GM21367 (cell line): ENCODE data around the gene MOG.
A peak's percentile ranks its signal among the peaks of the same experiment; 100 is the strongest.

Experiments
- ATAC-seq: cut with Tn5 transposase; IDR thresholded peaks from one replicate; pipeline ENCODE4 v1.9.1; 2021; ENCODE audit not compliant: unreplicated experiment

Gene MOG

GRCh38 chr6:29656798-29657197 is at the start of gene MOG:
MOG (plus strand) TSS chr6:29657092; CDS start chr6:29657210, 118 bp downstream.
- no peak for ATAC-seq

GRCh38 chr6:29608131-29608530 is 48.8 kb upstream of the MOG start:
- no peak for ATAC-seq

GRCh38 chr6:29610540-29610939 is 46.4 kb upstream of the MOG start:
- ATAC-seq, result no peak

GRCh38 chr6:29611426-29611825 is 45.5 kb upstream of the MOG start:
- no peak for ATAC-seq

- no peak for ATAC-seq
Measured at GRCh38 chr6:29617782-29618554, 38.9 kb upstream of the MOG start.

GRCh38 chr6:29619578-29620160 is 37.2 kb upstream of the MOG start:
- no peak for ATAC-seq

- ATAC-seq, result no peak
Measured at GRCh38 chr6:29620630-29621029, 36.3 kb upstream of the MOG start.

GRCh38 chr6:29624520-29624961 is 32.4 kb upstream of the MOG start:
- ATAC-seq, result no peak

- ATAC-seq, result no peak
Measured at GRCh38 chr6:29625337-29625930, 31.5 kb upstream of the MOG start.

- no peak for ATAC-seq
Measured at GRCh38 chr6:29626948-29627754, 29.7 kb upstream of the MOG start.

GRCh38 chr6:29627755-29628418 is 29.0 kb upstream of the MOG start:
- ATAC-seq, result no peak

- ATAC-seq, result no peak
Measured at GRCh38 chr6:29628419-29629281, 28.2 kb upstream of the MOG start.

- no peak for ATAC-seq
Measured at GRCh38 chr6:29629571-29629970, 27.3 kb upstream of the MOG start.

GRCh38 chr6:29630315-29630714 is 26.6 kb upstream of the MOG start:
- ATAC-seq, result no peak

- ATAC-seq, result no peak
Measured at GRCh38 chr6:29631209-29631810, 25.6 kb upstream of the MOG start.

GRCh38 chr6:29631860-29632731 is 24.8 kb upstream of the MOG start:
- peak; percentile 42 for ATAC-seq

GRCh38 chr6:29632789-29633533 is 23.9 kb upstream of the MOG start, which contains the start of gene GABBR1:
GABBR1 (minus strand) TSS chr6:29633183; CDS start chr6:29632385, 798 bp downstream.
- peak; percentile 61 for ATAC-seq

- ATAC-seq, result no peak
Measured at GRCh38 chr6:29633534-29633905, 23.4 kb upstream of the MOG start.
